Neuronal stem cell (in vitro differentiated cells): ENCODE data around the gene SPZ1.
A peak's percentile ranks its signal among the peaks of the same experiment; 100 is the strongest.
"Not testable (repeated sequence)": the region's sequence is repeated elsewhere in the genome, so short reads cannot be mapped to it uniquely, and the experiment has no call there.

ENCODE experiments used
- DNase-seq: peaks from one replicate; pipeline ENCODE4 v3.0.0-alpha.2; 2013; ENCODE audit warnings: low spot score
- H2AFZ ChIP-seq: one replicate; pipeline ENCODE4 v1.6.1; 2013; ENCODE audit warnings: mild to moderate bottlenecking, low read length, inconsistent platforms
- H2AK5ac ChIP-seq: 2 replicates; pipeline ENCODE4 v1.6.1; 2013; ENCODE audit warnings: low read depth, mild to moderate bottlenecking, inconsistent platforms, low read length, moderate library complexity, mixed read lengths
- H2BK120ac ChIP-seq: 2 replicates; pipeline ENCODE4 v1.6.1; 2013; ENCODE audit warnings: low read depth, mild to moderate bottlenecking, inconsistent platforms, low read length, moderate library complexity, mixed read lengths
- H2BK12ac ChIP-seq: one replicate; pipeline ENCODE4 v1.6.1; 2013; ENCODE audit warnings: low read length, inconsistent platforms
- H2BK15ac ChIP-seq: 2 replicates; pipeline ENCODE4 v1.6.1; 2013; ENCODE audit warnings: mild to moderate bottlenecking, low read length, inconsistent platforms, mixed read lengths
- H2BK5ac ChIP-seq: one replicate; pipeline ENCODE4 v1.6.1; 2013; ENCODE audit warnings: inconsistent platforms, mild to moderate bottlenecking, low read length, moderate library complexity
- H3K14ac ChIP-seq: one replicate; pipeline ENCODE4 v1.6.1; 2013; ENCODE audit warnings: low read length, inconsistent platforms
- H3K18ac ChIP-seq: 2 replicates; pipeline ENCODE4 v1.6.1; 2013; ENCODE audit warnings: low read length, inconsistent platforms
- H3K23ac ChIP-seq: 2 replicates; pipeline ENCODE4 v1.6.1; 2013; ENCODE audit warnings: low read depth, mild to moderate bottlenecking, mixed read lengths, low read length, inconsistent platforms; ENCODE audit not compliant: poor library complexity
- H3K27ac ChIP-seq: replicated peaks from 3 replicates; pipeline ENCODE4 v1.5.1; 2013; ENCODE audit warnings: low read length, inconsistent platforms
- H3K27me3 ChIP-seq, 3 experiments: 2 replicates each; pipeline ENCODE4 v1.6.1; 2013; ENCODE audit warnings: low read length in 3 of 3, mild to moderate bottlenecking in 2 of 3, inconsistent platforms in 1 of 3, low read depth in 1 of 3, mixed read lengths in 1 of 3, moderate library complexity in 1 of 3; ENCODE audit not compliant: control insufficient read depth in 3 of 3, insufficient read depth in 3 of 3
- H3K36me3 ChIP-seq, 2 donors: replicated peaks in 1 of 2; 2 replicates each; pipeline ENCODE4 v1.6.1; 2013; ENCODE audit warnings: low read length in 2 of 2; ENCODE audit not compliant: control insufficient read depth in 2 of 2, insufficient read depth in 2 of 2
- H3K4ac ChIP-seq: 2 replicates; pipeline ENCODE4 v1.6.1; 2013; ENCODE audit warnings: inconsistent platforms, mild to moderate bottlenecking, low read length, moderate library complexity
- H3K4me1 ChIP-seq, 2 donors: 1 replicate in 1 of 2; 2 replicates in 1 of 2; pipeline ENCODE4 v1.6.1; 2013; ENCODE audit warnings: low read length in 2 of 2, low read depth in 1 of 2; ENCODE audit not compliant: control insufficient read depth in 2 of 2, insufficient read depth in 1 of 2
- H3K4me2 ChIP-seq: one replicate; pipeline ENCODE4 v1.6.1; 2013; ENCODE audit warnings: mild to moderate bottlenecking, low read length, inconsistent platforms; ENCODE audit not compliant: insufficient read depth, poor library complexity, severe bottlenecking
- H3K4me3 ChIP-seq, 2 donors: 2 replicates each; pipeline ENCODE4 v1.5.1; 2013; ENCODE audit warnings: low read length in 2 of 2, mild to moderate bottlenecking in 2 of 2, inconsistent platforms in 1 of 2, moderate library complexity in 1 of 2
- H3K79me1 ChIP-seq: one replicate; pipeline ENCODE4 v1.6.1; 2013; ENCODE audit warnings: low read depth, mild to moderate bottlenecking, inconsistent platforms, low read length, moderate library complexity
- H3K9ac ChIP-seq: one replicate; pipeline ENCODE4 v1.6.1; 2013; ENCODE audit warnings: mild to moderate bottlenecking, low read depth, low read length, inconsistent platforms; ENCODE audit not compliant: poor library complexity
- H3K9me3 ChIP-seq, 2 donors: replicated peaks in 1 of 2; 2 replicates each; pipeline versions ENCODE3 to v1.6.1; 2013; ENCODE audit warnings: low read length in 2 of 2, mild to moderate bottlenecking in 2 of 2, inconsistent platforms in 1 of 2, low read depth in 1 of 2, mixed read lengths in 1 of 2, moderate library complexity in 1 of 2; ENCODE audit not compliant: control insufficient read depth in 2 of 2, insufficient read depth in 1 of 2
- H4K8ac ChIP-seq: one replicate; pipeline ENCODE4 v1.6.1; 2013; ENCODE audit warnings: low read depth, mild to moderate bottlenecking, inconsistent platforms, low read length, moderate library complexity
- H4K91ac ChIP-seq: one replicate; pipeline ENCODE4 v1.6.1; 2013; ENCODE audit warnings: low read length, low read depth, mild to moderate bottlenecking, inconsistent platforms; ENCODE audit not compliant: poor library complexity
- WGBS, 2 donors: extraction: QIAGEN DNeasy Blood & Tissue Kit; methylation state at CpG; one replicate each; pipeline ENCODE4 v1.1.7; 2013; ENCODE audit warnings: missing lambda C conversion rate in 2 of 2, mixed read lengths in 1 of 2; ENCODE audit not compliant: insufficient read length in 2 of 2, insufficient replicate concordance in 1 of 2; ENCODE audit errors: extremely low coverage in 2 of 2; 5-methylcytosine and 5-hydroxymethylcytosine counted together

Gene SPZ1

GRCh38 chr5:80299601-80300000 is 20.2 kb upstream of the SPZ1 start:
- Histone ChIP-seq H3K4me3 (no peak overlapping the region), H3K79me1 (no peaks in the 10 kb centered on the region), H3K18ac (peak overlapping the region; percentile 59), H2AK5ac (peak overlapping the region; percentile 88), H4K8ac (no peak overlapping the region), H3K27me3 (no peaks in the 10 kb centered on the region), H2BK5ac (peak overlapping the region; percentile 93), H2BK12ac (no peak overlapping the region), H3K36me3 (no peaks in the 10 kb centered on the region), H3K9me3 (peaks cover 0 to 10% of the 10 kb centered on the region in 2 donors), H3K27ac (no peak overlapping the region), H2BK120ac (peak overlapping the region; percentile 16), H4K91ac (peak overlapping the region; percentile 53), H2AFZ (no peak overlapping the region), H3K14ac (no peak overlapping the region), H3K4me1 (peaks cover 0 to 3% of the 10 kb centered on the region in 2 donors), H2BK15ac (peak overlapping the region; percentile 58), H3K4me2 (no peak overlapping the region), H3K4ac (no peak overlapping the region), H3K9ac (no peak overlapping the region), H3K23ac (no peak overlapping the region)
- DNase-seq: no peak
- WGBS, 2 donors: no CpG with 5 or more reads among the region's 8 CpGs

- Histone ChIP-seq H3K4ac (no peak overlapping the region), H3K27me3 (no peaks in the 10 kb centered on the region), H3K23ac (no peak overlapping the region), H4K8ac (peak overlapping the region; percentile 1), H2BK120ac (peak overlapping the region; percentile 16), H3K27ac (no peak overlapping the region), H2BK5ac (peak overlapping the region; percentile 93), H3K14ac (no peak overlapping the region), H2AK5ac (peak overlapping the region; percentile 88), H2AFZ (no peak overlapping the region), H3K4me1 (peaks cover 0 to 3% of the 10 kb centered on the region in 2 donors), H3K18ac (peak overlapping the region; percentile 59), H2BK15ac (peak overlapping the region; percentile 58), H3K79me1 (no peaks in the 10 kb centered on the region), H3K9me3 (peaks cover 0 to 10% of the 10 kb centered on the region in 2 donors), H3K36me3 (no peaks in the 10 kb centered on the region), H2BK12ac (no peak overlapping the region), H3K4me2 (no peak overlapping the region), H3K9ac (peak overlapping the region; percentile 63), H4K91ac (peak overlapping the region; percentile 72), H3K4me3 (no peak overlapping the region)
- no peak for DNase-seq
- no CpG with 5 or more reads among the region's 8 CpGs for WGBS, 2 donors
These were observed 19.7 kb upstream of the SPZ1 start for GRCh38 chr5:80300125-80300524.

DNA sequence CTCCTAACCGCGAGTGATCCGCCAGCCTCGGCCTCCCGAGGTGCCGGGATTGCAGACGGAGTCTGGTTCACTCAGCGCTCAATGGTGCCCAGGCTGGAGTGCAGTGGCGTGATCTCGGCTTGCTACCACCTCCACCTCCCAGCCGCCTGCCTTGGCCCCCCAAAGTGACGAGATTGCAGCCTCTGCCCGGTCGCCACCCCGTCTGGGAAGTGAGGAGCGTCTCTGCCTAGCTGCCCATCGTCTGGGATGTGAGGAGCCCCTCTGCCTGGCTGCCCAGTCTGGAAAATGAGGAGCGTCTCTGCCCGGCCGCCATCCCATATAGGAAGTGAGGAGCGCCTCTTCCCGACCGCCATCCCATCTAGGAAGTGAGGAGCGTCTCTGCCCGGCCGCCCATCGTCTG is 19.0 kb upstream of the SPZ1 start:
- H3K14ac ChIP-seq, DNase-seq, H3K36me3 ChIP-seq, H2BK15ac ChIP-seq, H3K9ac ChIP-seq, H3K27me3 ChIP-seq, H2AK5ac ChIP-seq, H4K8ac ChIP-seq, H3K18ac ChIP-seq, H3K4me1 ChIP-seq, H2BK5ac ChIP-seq, H3K23ac ChIP-seq, H2BK120ac ChIP-seq, H4K91ac ChIP-seq, H3K79me1 ChIP-seq, H3K27ac ChIP-seq, H2BK12ac ChIP-seq, H3K4me3 ChIP-seq, H3K4me2 ChIP-seq, H3K4ac ChIP-seq, H2AFZ ChIP-seq: not testable (repeated sequence)
- H3K9me3 ChIP-seq: peaks cover 0 to 10% of the 10 kb centered on the region in 2 donors
- WGBS, 2 donors: no CpG with 5 or more reads among the region's 27 CpGs

GRCh38 chr5:80301342-80301741 is 18.5 kb upstream of the SPZ1 start:
- H2AFZ ChIP-seq, H3K36me3 ChIP-seq, H3K18ac ChIP-seq, H3K4me2 ChIP-seq, H2BK5ac ChIP-seq, H4K8ac ChIP-seq, H3K9ac ChIP-seq, H3K4me3 ChIP-seq, DNase-seq, H4K91ac ChIP-seq, H3K27ac ChIP-seq, H3K23ac ChIP-seq, H2BK120ac ChIP-seq, H2BK15ac ChIP-seq, H2AK5ac ChIP-seq, H3K14ac ChIP-seq, H2BK12ac ChIP-seq, H3K27me3 ChIP-seq, H3K79me1 ChIP-seq, H3K4ac ChIP-seq, H3K4me1 ChIP-seq: not testable (repeated sequence)
- peaks cover 0 to 10% of the 10 kb centered on the region in 2 donors for H3K9me3 ChIP-seq
- no CpG with 5 or more reads among the region's 34 CpGs for WGBS, 2 donors
